Fibroblast of peridontal ligament (primary cell): ENCODE results near the gene IQCN.

Experiments used
- DNase-seq: peaks from one replicate; pipeline ENCODE4 v3.0.0-alpha.2; 2010; ENCODE audit errors: extremely low read depth

Gene IQCN

DNA sequence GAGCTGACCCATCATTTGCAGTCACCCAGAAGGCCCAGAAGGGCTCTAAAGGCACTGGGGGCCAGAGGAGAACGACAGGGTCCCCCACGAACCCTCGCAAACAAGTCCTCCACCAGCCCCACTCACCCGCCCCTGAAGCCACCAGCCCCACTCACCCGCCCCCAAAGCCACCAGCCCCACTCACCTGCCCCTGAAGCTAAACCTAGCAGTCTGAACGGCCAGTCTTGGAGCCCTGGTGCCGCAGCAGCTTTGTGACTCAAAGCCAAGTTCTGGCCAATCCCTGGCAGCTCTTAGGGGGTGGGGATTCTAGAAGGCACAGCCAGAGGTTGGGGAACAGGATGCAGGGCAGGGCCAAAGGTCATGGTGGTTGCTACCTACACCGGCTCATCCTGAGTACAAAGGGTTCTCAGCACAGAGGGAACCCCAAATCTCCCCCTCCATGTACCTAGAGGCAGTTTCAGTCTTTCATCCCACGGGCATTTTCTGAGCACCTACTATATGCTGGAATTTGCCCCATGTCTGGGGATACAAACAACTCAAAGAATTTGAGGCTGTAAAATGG is at the start of gene IQCN:
Gene IQCN, minus strand, starts transcription at position 234 of the 562 bp plus-strand sequence. CDS start 4,974 bp downstream, outside the sequence.
- DNase-seq: no peak

DNA sequence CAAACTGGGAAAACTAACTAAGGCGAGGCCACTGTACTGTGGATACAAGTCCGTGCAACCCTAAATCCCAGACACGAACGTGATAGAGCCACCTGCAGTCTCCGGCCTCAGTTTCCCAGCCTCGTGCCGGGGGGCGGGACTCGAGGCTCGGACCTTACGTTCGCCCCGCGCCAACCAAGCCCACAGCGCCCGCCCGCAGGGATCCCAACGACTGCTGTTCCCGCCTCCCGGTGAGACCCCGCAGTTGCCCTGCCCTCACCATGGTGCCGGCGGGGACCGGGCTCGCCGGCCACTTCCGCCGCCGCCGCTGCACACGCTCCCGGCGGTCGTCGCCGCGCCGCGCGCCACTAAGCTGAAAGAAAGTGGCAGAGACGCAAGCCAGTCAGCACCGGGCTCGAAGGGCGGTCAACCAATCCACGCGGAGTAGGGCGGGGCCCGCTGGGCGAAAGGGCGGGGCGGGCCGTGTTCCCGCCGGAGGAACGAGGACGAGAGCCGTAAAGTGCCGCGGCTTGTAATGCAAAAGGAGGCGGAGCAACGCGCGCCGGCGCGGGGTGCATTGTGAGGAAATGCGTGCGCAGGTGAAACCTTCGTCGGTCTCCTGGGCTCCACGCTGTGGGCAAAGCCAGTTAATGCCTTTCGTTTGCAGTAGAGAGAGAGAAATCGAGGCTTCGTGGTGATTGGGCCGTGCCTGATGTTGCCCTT is 48.7 kb upstream of the IQCN start, which contains the start of gene LSM4:
Gene LSM4, minus strand, starts transcription at position 318 of the 702 bp plus-strand sequence. Its CDS starts 56 bp downstream, at position 262.
- DNase-seq: peak; percentile 92

DNA sequence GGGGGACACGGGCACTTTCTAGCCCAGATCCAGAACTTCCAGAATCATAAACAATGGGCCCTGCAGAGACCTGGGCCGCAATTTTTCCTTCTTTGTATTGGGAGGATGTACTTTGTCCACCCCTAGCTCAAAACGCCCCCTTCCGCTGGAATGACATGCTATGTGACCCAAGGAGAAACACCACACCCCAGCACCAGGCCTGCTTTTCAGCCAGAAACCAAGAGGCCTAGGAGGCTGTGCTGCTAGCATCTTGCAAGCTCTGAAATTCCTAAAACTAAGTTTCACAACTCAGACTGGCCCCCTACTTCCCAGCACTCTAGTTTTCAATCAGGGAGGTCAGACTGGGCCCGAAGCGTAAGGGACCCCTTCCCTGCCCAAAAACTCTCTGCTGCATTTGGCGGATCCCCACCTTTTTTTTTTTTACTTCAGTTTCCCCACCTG is 48.1 kb upstream of the IQCN start:
- DNase-seq: peak; percentile 69

- DNase-seq: no peak
Observed at GRCh38 chr19:18321734-18322102, 47.5 kb upstream of the IQCN start.

DNA sequence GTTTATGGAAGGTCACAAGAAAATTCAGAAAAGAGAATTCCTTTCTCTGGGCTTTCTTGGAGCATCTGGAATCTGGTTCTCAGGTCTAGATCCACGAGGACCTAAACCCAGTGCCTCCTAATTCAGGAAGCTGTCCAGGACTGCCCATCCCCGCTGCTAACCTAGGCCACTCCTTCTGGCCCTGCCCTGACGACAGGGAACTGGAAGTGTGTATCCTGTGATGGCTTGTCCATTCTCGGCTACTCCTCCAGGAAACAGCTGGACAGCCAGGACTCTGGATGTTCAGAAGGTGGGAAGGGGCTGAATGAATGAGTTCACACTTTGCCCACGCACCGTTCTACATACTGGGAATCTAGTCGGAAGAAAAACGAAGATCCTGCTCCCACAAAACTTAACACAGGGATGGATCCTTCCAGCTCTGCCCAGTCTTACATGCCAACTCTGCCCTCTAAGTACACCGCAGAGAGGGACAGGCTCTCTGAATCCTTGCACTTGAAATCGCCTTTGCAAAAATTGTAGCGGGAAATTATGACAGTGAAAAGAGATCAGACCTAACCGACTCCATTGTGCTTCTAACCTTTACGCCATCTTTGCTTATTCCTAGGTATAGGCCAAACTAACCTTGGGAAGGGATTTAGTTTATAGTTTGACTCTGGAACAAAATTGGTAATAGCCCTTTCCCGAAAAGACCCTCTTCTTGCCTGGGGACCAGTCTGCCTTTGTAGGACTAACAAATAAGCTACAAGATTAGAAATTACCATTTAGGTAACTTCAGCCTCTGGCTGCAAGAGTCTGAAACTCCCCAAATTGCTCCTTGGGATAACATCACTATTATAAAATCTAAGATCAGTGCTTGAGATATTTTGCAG is 46.8 kb upstream of the IQCN start:
- no peak for DNase-seq

GRCh38 chr19:18319591-18320135 is 45.4 kb upstream of the IQCN start:
- DNase-seq: no peak

GRCh38 chr19:18317961-18318800 is 43.9 kb upstream of the IQCN start:
- no peak for DNase-seq

- DNase-seq: no peak
Observed at GRCh38 chr19:18313398-18313797, 39.1 kb upstream of the IQCN start.

- no peak for DNase-seq
Observed at GRCh38 chr19:18312092-18312534, 37.9 kb upstream of the IQCN start.

DNA sequence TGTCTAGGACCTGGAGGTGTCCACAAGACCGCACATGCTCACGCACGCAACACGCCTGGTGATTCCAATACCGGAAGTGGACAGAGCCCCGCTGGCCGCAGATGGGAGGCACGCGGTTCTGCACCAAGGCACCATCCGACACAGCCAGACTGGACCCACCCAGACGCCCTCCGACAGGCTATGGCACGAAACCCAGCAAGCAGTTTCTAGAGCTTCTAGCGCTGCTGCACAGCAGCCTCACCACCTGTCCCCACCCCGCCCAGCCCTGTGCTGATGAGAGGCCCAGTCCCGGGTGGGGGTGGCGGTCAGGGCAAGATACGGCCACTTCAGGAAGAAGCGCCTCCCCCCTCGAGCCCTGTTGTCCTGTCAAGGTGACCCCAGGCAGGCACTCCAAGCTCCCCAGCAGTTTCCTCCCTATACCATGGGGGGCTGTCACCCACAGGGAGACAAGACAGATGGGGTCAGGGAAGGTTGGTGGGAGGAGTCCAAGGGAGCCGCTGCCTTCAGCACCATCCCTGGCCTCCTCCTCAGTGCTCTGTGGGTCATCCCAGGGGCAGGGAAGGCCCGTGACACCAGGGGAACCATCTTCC is 37.3 kb upstream of the IQCN start:
- no peak for DNase-seq

DNA sequence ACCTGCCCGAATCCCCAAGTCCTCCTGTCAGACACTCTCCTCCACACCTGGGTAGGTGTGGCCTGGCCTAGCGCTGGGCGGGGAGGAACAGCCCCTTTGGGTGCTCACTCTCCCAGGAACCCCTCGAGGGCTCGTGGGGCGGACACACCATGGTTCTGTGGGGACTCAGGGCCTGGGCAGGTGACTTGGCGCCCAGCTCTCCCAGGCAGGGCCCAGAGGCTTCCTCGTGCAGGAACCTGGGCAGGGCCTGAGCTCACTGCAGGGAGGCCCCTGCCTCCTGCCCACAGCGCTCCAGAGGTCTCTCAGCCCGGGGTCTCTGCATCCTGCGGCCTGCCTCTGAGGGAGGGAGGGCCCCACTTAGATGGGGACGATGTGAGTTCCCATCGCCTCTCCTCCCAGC is 36.7 kb upstream of the IQCN start:
- no peak for DNase-seq

- DNase-seq: no peak
Observed at GRCh38 chr19:18310118-18310909, 36.1 kb upstream of the IQCN start.

- no peak for DNase-seq
Observed at GRCh38 chr19:18309525-18310064, 35.3 kb upstream of the IQCN start.

GRCh38 chr19:18308948-18309325 is 34.7 kb upstream of the IQCN start:
- DNase-seq: no peak

GRCh38 chr19:18308051-18308947 is 34.0 kb upstream of the IQCN start:
- no peak for DNase-seq

DNA sequence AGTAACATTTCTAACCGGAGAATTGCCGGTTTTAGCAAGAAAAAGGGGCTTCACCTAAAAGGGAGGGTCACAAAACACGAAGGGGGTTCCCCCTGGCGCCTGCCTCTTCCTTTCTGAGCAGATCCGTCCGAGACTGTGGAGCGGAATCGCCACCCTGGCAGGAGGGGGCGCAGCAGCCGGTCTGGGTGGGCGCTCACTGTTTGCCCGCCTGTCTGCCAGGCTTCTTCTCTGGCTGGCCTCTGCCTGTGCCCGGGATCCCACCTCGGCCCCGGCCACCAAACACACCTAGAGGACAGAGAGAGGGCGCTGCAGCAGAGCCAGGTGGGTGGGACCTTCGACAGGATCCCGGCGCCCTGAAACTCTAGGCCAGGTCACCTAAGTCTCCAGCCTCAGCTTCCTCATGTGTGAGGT is 33.0 kb upstream of the IQCN start:
- DNase-seq: no peak

GRCh38 chr19:18306888-18307260 is 32.6 kb upstream of the IQCN start:
- DNase-seq: peak; percentile 63

- DNase-seq: no peak
Observed at GRCh38 chr19:18306209-18306887, 32.1 kb upstream of the IQCN start.
